GM19239 (cell line): Measurements from ENCODE around the gene FOLR2.

Experiments used
- DNase-seq: peaks from one replicate; pipeline ENCODE4 v3.0.0; 2011; ENCODE audit warnings: low spot score; ENCODE audit not compliant: insufficient read length
- FAIRE-seq: peaks from 2 replicates; lab custom pipeline; 2011; peaks lifted over from hg19 to GRCh38; lab: Jason Lieb, UNC

FOLR2 gene

DNA sequence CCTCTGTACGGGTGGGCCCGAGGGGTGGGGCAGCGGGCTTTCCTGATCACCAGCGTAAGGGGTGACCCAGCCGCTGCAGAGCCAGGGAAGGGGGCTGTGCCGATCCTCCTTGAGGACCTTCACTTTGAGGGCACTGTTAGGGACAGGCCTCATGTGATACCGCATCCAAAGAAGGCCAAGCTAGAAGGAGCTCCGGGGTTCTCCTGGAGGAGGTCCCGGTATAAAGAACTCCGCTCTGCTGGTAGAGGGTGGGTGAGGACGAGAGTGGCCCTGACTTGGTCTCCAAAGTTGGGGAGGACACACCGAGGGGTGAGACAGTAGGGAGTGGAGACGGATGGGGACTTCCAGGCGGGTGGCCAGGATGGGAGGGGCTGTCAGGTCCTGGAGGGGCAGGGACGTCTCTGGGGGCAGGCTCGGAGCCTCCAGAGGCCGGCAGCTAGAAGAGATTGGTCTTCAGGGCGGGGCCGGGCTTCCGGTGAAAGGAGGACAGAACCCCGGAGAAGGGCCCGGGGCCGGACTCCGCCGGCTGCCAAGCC lies 22.8 kb downstream of the FOLR2 start:
- DNase-seq (no peak), FAIRE-seq (no peak)

DNA sequence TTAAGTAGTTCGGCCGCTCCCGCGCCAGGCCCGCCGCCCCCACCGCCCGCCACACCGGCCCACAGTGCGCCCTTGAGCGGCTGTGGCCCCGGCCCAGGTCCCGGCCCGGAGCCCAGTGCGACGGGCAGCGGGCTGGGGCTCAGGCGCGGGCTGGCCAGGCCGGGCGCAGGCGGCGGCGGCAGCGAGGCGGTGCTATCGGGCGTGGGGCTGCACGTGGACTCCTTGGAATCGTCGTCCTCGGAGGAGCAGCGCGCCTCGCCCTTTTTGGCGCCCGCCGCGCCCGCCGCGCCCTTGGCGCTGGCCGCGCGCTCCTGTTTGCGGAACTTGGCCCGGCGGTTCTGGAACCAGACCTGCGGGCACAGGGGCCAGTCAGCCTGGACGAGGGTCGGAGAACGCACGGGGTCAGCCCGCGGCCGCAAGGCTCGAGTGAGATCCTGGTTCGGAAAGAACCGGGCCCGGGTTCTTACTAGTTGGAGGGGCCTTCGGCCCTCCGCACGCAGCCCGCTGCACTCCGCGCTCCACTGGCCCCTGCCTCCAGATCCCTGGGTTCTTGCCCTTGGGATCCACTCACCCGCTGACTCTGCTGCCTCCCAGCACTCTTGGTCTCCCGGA lies 23.4 kb downstream of the FOLR2 start:
- FAIRE-seq, result no peak

DNA sequence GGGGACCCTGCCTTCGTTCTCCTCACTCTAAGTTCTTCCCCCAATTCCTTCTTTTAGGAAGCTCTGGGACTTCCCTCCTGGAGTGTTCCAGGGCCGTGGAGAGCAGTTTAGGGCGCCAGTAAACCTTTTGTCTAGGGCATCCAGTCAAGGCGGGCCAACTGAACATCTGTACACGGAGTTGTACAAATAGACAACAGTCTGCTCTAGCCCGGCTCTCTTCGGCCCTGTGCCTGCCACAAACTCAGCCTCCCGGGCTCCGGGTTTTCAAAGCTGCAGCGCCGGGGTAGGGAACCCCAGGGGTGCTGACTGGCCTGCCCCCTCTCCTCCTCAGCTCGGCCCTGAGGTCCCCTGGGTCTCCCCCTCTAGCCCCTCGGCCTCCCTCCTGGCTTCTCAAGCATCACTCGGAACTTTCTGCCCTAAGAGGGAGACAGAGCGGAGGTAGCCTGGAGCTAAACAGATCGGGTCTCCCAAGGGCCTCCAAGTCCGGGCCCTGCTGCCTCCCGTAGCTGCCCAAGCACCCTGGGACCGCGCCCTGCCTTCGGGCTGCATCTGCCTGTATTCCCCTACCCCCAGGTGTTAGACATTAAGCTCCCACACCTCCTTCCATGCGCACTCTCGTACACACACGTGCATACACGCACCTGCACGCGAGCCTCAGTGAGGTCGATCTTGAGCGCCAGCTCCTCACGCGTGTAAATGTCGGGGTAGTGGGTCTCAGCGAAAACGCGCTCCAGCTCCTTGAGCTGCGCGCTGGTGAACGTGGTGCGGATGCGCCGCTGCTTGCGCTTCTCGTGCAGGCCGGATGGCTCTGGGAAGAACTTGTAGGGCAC lies 24.1 kb downstream of the FOLR2 start:
- no peak for DNase-seq
- FAIRE-seq, result no peak

More for the DNA sequence above, 23.4 kb downstream of the FOLR2 start:
- no peak for DNase-seq

DNA sequence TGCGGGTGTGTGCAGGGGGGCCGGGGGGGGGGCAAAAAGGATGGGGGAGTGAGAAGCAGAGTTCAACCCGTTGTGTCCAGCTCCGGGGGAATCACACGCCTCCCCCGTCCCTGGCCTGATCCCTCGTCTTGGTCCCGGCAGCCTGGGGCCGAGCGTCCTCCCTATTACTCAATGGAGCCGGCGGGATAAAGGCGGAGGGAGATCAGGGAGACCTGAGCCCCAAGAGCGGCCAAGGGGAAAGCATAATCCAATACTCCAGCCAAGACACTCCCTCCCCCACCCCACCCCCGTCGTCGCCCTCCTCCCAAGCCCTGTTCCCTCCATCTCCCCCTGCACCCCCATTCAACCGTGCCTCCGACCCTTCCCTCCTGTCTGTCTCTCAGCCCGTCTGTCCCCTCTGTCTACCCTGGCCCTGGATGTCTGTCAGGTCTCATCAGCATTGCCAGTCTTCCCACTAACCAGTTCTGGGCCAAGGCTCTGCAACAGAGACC lies 24.7 kb downstream of the FOLR2 start:
- no peak for FAIRE-seq
- no peak for DNase-seq

DNA sequence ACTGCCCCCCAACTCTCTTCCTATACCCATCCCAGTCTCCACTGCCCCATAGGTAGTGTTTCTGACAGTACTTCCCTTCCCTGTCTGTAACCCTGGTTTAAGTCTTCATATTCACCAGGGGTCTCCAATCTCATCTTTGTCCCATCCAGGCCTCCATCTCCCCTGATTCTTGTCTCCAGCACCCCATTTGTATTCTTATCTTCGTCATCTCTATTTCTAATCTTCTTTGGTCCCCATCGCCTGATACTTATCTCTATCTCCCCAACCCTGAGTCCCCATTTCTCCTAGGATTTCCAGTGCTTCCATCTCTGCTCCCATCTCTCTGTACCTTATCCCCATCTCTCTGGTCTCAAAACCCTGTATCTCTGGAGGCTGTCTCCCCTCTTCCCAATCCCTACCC lies 25.5 kb downstream of the FOLR2 start:
- DNase-seq (no peak), FAIRE-seq (no peak)

DNA sequence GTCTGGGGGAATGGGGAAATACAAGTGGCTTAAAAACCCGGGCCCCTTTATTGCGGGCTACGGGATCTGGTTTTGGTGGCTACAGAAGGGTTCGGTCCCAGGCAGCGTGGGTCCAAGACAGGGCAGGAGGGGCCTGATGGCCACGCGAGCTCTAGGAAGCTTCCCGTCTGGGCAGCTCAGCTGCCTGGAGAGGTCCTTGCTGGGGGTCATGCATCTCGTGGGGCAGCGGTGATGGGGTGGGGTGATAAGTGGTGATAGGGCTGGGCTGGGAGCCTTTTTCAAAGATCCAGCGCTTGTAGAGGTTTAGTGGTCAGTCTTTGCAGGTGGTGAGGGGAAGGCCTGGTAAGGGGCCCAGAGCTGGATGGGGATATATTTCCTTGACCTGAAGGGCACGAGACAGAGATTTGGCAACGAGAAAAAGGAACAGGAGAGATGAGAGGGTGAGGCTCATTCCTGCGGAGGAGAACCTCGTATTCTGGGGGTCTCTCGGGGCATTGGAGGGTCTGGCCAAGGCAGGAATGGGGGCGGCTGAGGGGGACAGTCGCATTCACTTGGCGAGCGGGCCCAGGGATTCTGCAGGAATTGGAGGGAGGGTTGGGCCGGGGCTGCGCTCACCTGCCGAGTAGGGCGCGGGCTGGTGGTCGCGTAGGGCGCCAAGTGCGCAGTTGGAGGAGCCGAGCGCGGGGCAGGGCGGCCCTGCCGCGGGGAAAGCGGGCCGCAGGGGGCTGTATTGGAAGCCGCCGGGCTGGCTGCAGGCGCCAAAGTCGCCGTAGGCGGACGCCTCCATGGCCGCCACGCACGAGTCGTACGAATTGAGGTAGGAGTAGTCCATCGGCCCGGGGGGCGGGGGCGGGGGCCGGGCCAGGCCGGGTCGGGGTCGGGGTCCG lies 26.8 kb downstream of the FOLR2 start:
- DNase-seq (no peak), FAIRE-seq (no peak)

DNA sequence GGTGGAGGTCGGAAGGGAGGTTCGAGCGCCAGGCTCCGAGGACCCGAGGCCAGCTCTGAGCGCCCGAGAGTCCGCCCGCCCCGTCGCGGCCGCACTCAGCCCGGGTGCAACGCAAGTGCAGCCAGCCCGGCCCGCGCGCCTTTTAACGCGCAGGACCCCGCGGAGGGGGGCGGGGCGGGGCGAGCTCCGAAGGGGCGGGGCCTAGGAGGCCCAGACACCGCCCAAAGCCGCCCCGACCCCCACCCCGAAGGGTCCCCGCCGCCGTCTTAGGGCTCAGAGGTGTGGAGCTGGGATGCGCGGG lies 27.4 kb downstream of the FOLR2 start, which contains the start of gene PHOX2A:
Gene PHOX2A, minus strand, starts transcription at position 117 of the 301 bp plus-strand sequence. CDS start 172 bp downstream, outside the sequence.
- DNase-seq (no peak), FAIRE-seq (no peak)

DNA sequence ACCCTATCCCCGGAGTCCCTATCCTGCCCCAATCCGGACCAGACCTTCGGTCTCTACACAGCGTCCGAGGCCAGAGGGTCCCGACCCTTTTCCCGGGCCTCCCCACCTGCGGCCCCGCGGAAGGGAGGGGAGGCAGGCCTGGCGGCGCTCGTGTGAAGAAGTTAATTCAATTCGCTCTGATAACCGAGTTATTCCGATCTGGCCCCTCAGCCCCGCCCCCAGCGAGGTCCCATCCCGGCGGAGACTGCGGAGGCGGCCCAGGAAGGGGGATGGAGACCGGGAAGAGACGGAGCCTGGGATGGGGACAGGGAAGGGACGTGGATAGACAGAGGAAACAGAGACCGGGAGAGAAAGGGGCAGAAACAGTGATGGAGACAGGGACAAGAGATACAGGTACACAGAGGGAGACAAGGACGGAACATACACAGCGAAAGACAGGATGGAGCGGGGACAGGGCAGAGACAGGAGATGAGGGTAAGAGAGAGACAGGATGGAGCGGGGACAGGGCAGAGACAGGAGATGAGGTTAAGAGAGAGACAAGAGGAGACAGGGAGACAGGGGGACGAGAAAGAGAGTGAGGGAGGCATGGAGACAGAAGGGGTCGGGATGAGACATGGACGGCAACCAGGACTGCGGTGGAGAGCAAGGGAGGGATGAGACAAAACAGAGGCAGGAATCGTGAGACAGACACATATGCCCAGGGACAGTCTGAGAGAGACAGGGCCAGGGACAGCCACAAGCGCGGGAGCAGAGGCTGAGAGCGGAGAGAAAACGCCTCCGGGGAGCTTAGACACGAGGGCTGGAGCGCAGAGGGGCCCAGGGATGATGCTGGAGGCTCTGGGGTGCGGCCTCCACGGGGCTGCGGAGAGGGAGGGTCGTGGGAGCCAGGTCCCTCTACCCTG lies 28.0 kb downstream of the FOLR2 start:
- FAIRE-seq (no peak), DNase-seq (no peak)

DNA sequence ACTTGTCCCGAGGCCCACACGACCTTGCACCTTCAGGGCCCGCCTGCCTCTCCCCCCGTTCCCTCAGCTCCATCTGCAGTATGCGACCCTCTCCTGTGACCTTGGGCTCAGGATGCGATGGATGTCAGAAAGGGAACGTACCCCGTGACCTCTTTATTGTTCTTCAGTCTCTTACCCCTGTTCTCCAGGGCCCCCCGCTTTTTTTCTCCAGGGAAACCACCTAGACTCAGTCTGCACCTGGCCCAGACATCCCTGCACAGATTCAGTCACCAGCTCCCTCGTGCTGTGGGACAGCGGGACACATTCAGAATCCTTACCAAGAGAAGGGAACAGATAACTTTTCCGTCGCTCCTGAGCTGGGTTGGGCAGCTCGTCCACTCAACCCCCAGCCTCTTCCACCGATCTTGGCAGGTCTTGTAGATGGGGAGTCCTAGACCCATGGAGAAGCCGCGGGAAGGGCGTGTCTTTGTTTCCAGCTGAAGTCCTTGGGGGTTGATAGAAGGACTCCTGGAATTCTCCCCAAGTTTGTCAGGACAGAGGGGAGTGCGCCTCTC lies 28.7 kb downstream of the FOLR2 start:
- FAIRE-seq (no peak), DNase-seq (no peak)

DNA sequence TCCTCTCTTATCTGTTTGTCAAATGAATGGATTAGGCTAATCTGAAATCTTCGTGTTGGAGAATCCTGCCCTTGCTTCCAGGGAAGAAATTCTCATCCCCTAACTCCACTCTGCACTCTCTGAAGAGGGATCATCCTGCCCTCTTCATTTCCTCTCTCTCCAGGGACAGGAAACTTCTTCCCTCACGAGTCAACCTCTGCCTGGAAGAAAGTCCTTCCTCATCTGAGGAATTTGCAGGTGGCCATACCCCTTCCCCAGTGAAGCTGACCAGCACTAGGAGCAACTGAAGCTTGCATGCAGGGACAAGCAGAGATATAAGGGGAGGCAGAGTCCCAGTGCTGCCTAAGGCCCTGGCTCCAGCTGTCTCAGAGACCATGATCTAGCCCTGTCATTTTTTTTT lies 31.0 kb downstream of the FOLR2 start:
- no peak for DNase-seq
- FAIRE-seq, result no peak

DNA sequence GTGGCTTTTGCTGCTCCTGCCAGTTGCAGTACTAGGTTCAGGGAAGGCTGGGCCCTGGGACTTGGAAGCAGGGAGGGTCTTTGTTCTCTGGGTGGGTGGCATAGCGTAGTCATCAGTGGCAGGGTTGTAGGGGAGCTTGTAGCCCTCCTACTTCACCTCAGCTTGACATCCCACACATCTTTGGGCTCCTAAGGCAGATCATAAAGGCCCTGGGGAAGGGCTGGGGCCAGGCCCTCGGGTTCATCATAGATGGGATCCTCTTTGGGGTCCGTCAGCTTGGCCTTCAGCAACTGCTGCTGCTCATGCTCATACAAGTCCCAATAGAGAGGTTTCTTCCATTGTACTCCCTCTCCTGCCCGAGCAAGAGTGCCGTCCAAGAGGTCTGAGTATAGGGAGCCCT lies 33.4 kb downstream of the FOLR2 start:
- FAIRE-seq (no peak), DNase-seq (no peak)

DNA sequence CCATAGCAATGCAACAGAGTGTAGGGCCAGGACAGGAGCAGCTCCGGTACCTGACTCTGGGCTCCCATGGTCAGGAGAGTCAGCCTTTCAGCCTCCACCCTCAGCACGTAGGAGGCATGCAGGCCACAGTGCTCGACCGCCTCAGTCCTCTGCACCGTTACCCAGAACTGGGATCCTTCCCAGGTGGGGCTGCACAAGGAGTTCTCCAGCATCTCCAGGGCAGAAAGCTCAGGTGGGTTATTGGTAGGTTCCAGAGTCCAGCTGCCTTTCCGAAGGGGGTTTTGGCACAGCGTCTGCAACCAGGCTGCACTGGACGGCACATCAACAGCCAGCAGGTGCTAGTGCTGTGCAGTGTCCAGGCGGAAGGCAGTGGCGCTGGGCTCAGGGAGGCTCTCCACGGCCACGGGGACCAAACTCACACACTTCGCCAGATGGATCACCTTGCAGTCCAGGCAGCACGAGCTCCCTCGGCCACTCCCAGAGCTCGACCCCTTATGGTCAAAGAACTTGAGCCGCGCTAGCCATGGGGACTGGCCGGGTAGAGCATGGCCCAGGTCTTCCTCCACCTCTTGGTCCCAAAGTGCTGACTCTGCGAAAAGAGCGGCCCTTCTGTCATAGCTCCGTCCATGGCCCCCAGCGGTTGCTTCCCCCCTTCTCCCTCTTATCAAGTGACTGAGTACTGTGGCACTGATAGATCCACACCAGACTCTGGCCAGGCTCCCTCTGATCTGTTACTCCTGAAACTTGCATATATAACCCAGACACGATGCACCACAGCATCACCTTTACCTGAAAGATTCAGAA lies 34.3 kb downstream of the FOLR2 start:
- no peak for DNase-seq
- no peak for FAIRE-seq

DNA sequence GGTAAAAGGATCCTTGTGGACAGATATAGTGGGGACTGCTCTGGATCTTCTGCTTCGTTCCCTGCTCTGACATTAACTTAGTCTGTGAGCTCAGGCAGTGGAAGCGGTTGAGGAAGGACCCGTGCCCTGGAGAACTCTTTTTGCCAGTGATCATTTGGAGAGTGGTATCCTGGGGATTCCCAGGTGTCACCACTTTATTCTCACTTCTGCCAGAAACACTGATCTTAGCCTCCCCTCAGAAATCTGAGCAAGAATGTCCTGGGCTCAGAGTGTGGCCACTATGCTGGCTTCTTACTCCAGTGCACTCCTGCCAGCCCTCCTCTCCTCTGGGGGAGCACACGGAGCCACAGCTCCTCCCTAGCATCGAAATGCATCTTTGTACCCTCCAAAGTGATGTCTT lies 35.0 kb downstream of the FOLR2 start:
- DNase-seq, result no peak
- no peak for FAIRE-seq

DNA sequence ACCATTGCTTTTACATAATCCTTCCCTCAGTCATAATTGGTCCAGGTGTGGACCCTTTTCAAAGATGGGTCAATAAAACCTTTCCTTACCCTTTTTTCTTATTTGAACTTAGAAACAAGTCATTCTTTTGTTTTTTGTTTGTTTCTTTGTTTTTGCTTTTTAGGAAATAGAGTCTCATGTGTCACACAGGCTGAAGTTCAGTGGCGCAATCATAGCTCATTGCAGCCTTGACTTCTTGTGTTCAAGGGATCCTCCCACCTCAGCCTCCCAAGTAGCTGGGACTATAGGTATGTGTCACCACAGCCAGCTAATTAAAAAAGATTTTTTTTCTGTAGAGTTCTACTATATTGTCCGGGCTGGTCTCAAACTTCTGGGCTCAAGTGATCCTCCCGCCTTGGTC lies 36.8 kb downstream of the FOLR2 start:
- no peak for FAIRE-seq

DNA sequence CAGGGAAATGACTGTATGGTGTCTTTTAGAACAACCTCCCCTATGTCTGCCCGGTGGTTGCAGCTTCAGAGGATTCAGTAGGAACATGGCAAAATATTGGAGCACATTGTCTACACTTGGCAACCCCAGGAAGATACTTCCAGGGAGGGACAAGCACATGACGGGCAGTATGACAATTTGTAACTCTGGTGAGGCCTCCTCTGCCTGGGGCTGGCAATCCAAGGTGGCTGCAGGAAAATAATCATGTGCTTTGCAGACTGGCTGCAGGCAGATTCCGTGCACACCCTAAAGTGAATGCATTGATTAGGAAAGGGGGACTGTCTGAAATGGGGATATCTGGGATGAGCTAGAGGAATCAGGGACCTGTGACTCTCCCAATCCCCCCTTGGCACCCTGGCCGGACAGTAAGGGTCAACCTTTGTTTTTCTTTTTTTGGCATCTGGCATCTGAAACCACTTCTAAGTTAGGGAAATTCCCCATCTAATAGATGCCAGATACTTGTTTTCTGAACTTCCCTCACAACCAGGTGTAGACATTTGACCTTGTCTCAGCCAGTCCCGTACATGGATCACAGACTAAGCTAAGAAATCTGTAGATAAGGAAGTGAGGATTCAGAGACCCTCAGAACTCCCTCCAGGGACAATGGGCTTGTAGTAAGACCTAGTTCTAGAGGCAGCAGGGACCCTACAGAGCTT lies 37.9 kb downstream of the FOLR2 start:
- DNase-seq, result no peak
- no peak for FAIRE-seq

More for the DNA sequence above, 36.8 kb downstream of the FOLR2 start:
- DNase-seq, result no peak

DNA sequence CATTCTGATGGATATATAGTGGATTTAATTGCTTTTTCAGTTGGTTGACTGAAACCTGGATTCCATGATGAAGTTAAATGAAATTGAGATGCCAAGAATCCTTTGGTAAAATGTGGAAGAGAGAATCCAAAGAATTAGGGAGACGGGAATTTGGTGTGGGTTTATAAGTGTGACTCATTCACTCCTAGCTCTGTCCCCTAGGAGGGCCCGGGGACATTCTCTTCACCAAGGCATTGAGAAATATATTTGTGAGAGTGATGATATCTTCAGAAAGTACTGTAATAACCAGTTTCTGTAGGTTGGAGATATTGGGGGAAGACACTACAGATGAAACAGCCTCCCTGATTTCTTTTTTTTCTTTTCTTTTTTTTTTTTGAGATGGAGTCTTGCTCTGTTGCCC lies 41.0 kb downstream of the FOLR2 start:
- FAIRE-seq (no peak), DNase-seq (no peak)

DNA sequence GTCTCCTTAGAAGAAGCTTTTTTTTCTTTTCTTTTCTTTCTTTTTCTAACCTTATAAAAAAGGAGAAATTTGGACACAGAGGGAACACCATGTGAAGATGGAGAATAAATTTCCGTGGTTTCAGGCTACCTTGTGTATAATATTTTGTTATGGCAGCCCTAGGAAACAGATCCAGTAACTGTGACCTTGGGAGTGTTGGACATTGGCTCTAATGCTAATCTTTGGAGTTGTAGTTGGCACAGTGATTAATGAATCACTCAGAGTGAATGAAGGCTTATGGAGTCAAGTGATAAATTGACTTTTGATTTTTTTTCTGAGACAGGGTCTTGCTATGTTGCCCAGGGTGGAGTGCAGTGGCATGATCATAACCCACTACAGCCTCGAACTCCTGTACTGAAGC lies 42.9 kb downstream of the FOLR2 start:
- no peak for DNase-seq
- no peak for FAIRE-seq

DNA sequence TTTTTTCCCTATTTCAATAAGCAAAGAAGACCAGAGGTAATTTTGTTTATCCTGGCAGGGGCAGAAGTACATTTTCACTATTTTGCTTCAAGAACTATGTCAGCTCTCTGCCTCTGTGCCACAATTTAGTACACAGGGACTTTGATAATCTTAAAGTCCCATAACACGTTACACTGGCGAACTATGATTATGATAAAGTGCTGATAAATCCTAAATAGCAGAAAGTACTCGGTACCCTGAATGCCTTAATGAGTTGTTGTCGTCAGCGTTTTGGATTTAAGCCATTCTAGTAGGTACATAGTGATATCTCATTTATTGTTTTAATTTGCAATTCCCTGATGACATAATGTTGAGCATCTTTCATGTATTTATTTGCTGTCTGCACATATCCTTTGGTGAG lies 44.0 kb downstream of the FOLR2 start:
- DNase-seq, result no peak
- FAIRE-seq, result no peak
